Stimulated activated CD4-positive, alpha-beta T cell treated with anti-CD3 and anti-CD28 coated beads, Interleukin-2, amount 100 ng/mL, for 48 hours (primary cell): ENCODE data around the gene CXCR4.
"Not testable (repeated sequence)": the region's sequence is repeated elsewhere in the genome, so short reads cannot be mapped to it uniquely, and the experiment has no call there.

Source experiments
- DNase-seq, 2 donors: peaks; one replicate each; pipeline ENCODE4 v3.0.0-alpha.2; 2020

Gene CXCR4

GRCh38 chr2:136112317-136113208 lies 5.4 kb downstream of the CXCR4 start:
- no peak for DNase-seq

- no peak for DNase-seq
These were observed 6.2 kb downstream of the CXCR4 start for GRCh38 chr2:136111711-136112110.

- no peak for DNase-seq
These were observed 7.4 kb downstream of the CXCR4 start for GRCh38 chr2:136110526-136110925.

- DNase-seq: no peak
These were observed 9.5 kb downstream of the CXCR4 start for GRCh38 chr2:136108463-136108862.

- DNase-seq: no peak
These were observed 10.6 kb downstream of the CXCR4 start for GRCh38 chr2:136107051-136108033.

- DNase-seq: no peak
These were observed 11.4 kb downstream of the CXCR4 start for GRCh38 chr2:136106505-136106904.

GRCh38 chr2:136104977-136105376 lies 13.0 kb downstream of the CXCR4 start:
- DNase-seq: no peak

GRCh38 chr2:136101042-136101441 lies 16.9 kb downstream of the CXCR4 start:
- DNase-seq: no peak

- no peak for DNase-seq
These were observed 19.5 kb downstream of the CXCR4 start for GRCh38 chr2:136098441-136098840.

GRCh38 chr2:136093583-136093982 lies 24.4 kb downstream of the CXCR4 start:
- no peak for DNase-seq

GRCh38 chr2:136091899-136092298 lies 26.1 kb downstream of the CXCR4 start:
- DNase-seq: no peak

- not testable (repeated sequence) for DNase-seq
These were observed 30.0 kb downstream of the CXCR4 start for GRCh38 chr2:136087901-136088460.

GRCh38 chr2:136086253-136087016 lies 31.5 kb downstream of the CXCR4 start:
- no peak for DNase-seq

- no peak for DNase-seq
These were observed 32.3 kb downstream of the CXCR4 start for GRCh38 chr2:136085453-136086209.

- DNase-seq: no peak
These were observed 36.3 kb downstream of the CXCR4 start for GRCh38 chr2:136081582-136082210.

- no peak for DNase-seq
These were observed 37.8 kb downstream of the CXCR4 start for GRCh38 chr2:136080114-136080513.

GRCh38 chr2:136077107-136077506 lies 40.8 kb downstream of the CXCR4 start:
- DNase-seq: no peak

GRCh38 chr2:136075476-136075875 lies 42.5 kb downstream of the CXCR4 start:
- no peak for DNase-seq

GRCh38 chr2:136072621-136073020 lies 45.3 kb downstream of the CXCR4 start:
- DNase-seq: no peak

- not testable (repeated sequence) for DNase-seq
These were observed 46.1 kb downstream of the CXCR4 start for GRCh38 chr2:136071887-136072286.

- no peak for DNase-seq
These were observed 47.0 kb downstream of the CXCR4 start for GRCh38 chr2:136070913-136071312.
